DOHH2 (cell line): ENCODE results near the gene FKBP6.

Experiments used
- EZH2phosphoT487 ChIP-seq: fragments of 200-600 bp; sonication (generic); IDR thresholded peaks from 2 replicates; pipeline ENCODE4 v1.6.1; 2017; ENCODE audit warnings: borderline replicate concordance, mild to moderate bottlenecking, antibody characterized with exemption, low read length, moderate library complexity, mixed read lengths
- TF ChIP-seq, protein P1 (sequence below): fragments of 200-600 bp; sonication (generic); IDR thresholded peaks from one replicate; pipeline ENCODE4 v1.5.1; 2014; ENCODE audit warnings: antibody characterized with exemption, mild to moderate bottlenecking, low read depth, low read length; ENCODE audit not compliant: poor library complexity, severe bottlenecking

DNA sequence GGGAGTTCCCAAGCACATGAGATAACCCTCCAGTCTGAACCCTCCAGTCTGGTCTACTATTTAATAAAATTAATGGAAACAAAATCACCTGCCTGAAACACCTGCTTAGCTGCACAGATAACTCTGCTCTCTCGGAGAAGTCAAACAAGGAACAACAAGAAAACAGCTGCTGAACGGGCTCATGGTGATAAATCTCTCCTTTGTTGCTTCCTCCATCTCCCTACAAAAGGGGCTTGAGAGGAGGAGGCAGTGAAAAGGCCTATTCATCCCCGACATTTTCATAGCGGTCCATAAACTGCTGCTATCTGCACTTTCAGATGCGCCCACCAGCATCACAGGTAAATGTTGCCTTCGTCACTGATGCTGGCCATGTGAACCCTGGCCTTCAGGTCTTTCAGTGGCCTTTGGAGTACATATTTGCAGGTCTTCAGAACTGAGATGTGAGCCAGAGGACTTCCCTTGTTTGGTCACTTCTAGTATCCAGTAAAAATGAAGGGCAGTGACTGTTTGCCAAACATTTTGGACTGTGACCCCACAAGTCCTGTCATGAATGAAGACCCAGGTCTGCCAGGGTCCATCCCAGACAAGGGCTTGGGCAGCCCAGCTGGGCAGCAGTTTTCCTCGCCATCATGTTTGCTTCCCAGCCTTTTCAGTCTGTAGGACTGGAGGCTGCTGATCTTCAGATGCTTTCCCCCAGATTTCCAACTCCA, 15.9 kb downstream of the FKBP6 start:
- TF ChIP-seq, protein P1, sequence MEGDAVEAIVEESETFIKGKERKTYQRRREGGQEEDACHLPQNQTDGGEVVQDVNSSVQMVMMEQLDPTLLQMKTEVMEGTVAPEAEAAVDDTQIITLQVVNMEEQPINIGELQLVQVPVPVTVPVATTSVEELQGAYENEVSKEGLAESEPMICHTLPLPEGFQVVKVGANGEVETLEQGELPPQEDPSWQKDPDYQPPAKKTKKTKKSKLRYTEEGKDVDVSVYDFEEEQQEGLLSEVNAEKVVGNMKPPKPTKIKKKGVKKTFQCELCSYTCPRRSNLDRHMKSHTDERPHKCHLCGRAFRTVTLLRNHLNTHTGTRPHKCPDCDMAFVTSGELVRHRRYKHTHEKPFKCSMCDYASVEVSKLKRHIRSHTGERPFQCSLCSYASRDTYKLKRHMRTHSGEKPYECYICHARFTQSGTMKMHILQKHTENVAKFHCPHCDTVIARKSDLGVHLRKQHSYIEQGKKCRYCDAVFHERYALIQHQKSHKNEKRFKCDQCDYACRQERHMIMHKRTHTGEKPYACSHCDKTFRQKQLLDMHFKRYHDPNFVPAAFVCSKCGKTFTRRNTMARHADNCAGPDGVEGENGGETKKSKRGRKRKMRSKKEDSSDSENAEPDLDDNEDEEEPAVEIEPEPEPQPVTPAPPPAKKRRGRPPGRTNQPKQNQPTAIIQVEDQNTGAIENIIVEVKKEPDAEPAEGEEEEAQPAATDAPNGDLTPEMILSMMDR = no peak
- TF ChIP-seq EZH2phosphoT487 = no peak
